K562 (cell line): ENCODE data around the gene GPR78.

Experiments used
- CTCF ChIP-seq, 3 experiments: IDR thresholded peaks in 2 of 3; conservative IDR thresholded peaks in 1 of 3; 2 replicates each; pipeline ENCODE4 v1.5.1; 2011 to 2012; ENCODE audit warnings: low read length in 3 of 3, mild to moderate bottlenecking in 3 of 3, control low read depth in 2 of 3, improper control_type of control experiment in 1 of 3, inconsistent platforms in 1 of 3, low read depth in 1 of 3, mixed read lengths in 1 of 3, moderate library complexity in 1 of 3; ENCODE audit not compliant: insufficient read depth in 2 of 3
- KAT7 ChIP-seq: sonication (generic); formaldehyde crosslinking; IDR thresholded peaks from 2 replicates; pipeline ENCODE4 v1.8.0; 2022; ENCODE audit warnings: missing genetic modification reagents, mild to moderate bottlenecking, borderline replicate concordance
- NR0B1 ChIP-seq: fragments of 450-650 bp; IDR thresholded peaks from one replicate; pipeline ENCODE4 v1.6.1; 2018; ENCODE audit warnings: mild to moderate bottlenecking, moderate library complexity; ENCODE audit not compliant: partially characterized antibody
- POLR2A ChIP-seq: fragments of 450-650 bp; conservative IDR thresholded peaks from 2 replicates; pipeline ENCODE4 v1.6.1; 2016
- TEAD4 ChIP-seq, 2 experiments: sonication (generic) in 1 of 2; formaldehyde crosslinking in 1 of 2; IDR thresholded peaks; 2 replicates each; pipeline versions ENCODE4 v1.6.1 to v1.8.0; 2012 to 2022; ENCODE audit warnings: borderline replicate concordance in 1 of 2, inconsistent platforms in 1 of 2, low read length in 1 of 2, mild to moderate bottlenecking in 1 of 2, missing genetic modification reagents in 1 of 2
- U2AF2 ChIP-seq: fragments of 200-400 bp; formaldehyde crosslinking; optimal IDR thresholded peaks from 2 replicates; pipeline ENCODE3; 2017; ENCODE audit warnings: low read depth, mild to moderate bottlenecking, low read length
- ZC3H8 ChIP-seq: fragments of 450-650 bp; IDR thresholded peaks from 2 replicates; pipeline ENCODE4 v1.6.1; 2017

- TF ChIP-seq POLR2A, result no peak
- no peak for TF ChIP-seq KAT7 (CRISPR knock-in tag)
- no peak for TF ChIP-seq TEAD4 (IDR thresholded peaks at IDR 0.05; ENCODE audit: low read length)
- TF ChIP-seq TEAD4 (CRISPR knock-in tag; IDR thresholded peaks at IDR 0.05; ENCODE audit: borderline replicate concordance), result no peak
- TF ChIP-seq CTCF (IDR thresholded peaks at IDR 0.05 in 2 of 3, conservative IDR thresholded peaks at IDR 0.05 in 1 of 3; ENCODE audit: insufficient read depth in 2 of 3, low read depth in 1 of 3, low read length in 3 of 3), result no peak
- TF ChIP-seq U2AF2, result no peak
- no peak for TF ChIP-seq NR0B1
- no peak for TF ChIP-seq ZC3H8
Measured at GRCh38 chr4:8532245-8532781, 47.9 kb upstream of the GPR78 start.
